Measurements from ENCODE around the gene SIGLEC11.
"Not testable (repeated sequence)": the region's sequence is repeated elsewhere in the genome, so short reads cannot be mapped to it uniquely, and the experiment has no call there.

The SIGLEC11 gene

GRCh38 chr19:49981603-49982593 is 20.9 kb upstream of the SIGLEC11 start:
- no peak for DNase-seq (ENCODE audit: low spot score)

GRCh38 chr19:49978324-49978723 is 17.4 kb upstream of the SIGLEC11 start:
- no peak for DNase-seq (ENCODE audit: low spot score)

GRCh38 chr19:49977881-49978280 is 16.9 kb upstream of the SIGLEC11 start:
- DNase-seq (ENCODE audit: low spot score), result no peak

GRCh38 chr19:49977076-49977475 is 16.1 kb upstream of the SIGLEC11 start:
- no peak for DNase-seq (ENCODE audit: low spot score)

GRCh38 chr19:49976496-49976895 is 15.5 kb upstream of the SIGLEC11 start:
- DNase-seq (ENCODE audit: low spot score), result no peak

GRCh38 chr19:49975051-49975450 is 14.1 kb upstream of the SIGLEC11 start:
- no peak for DNase-seq (ENCODE audit: low spot score)

GRCh38 chr19:49973987-49974386 is 13.0 kb upstream of the SIGLEC11 start:
- DNase-seq (ENCODE audit: low spot score), result no peak

- no peak for DNase-seq (ENCODE audit: low spot score)
Measured at GRCh38 chr19:49972841-49973240, 11.9 kb upstream of the SIGLEC11 start.

GRCh38 chr19:49971991-49972411 is 11.0 kb upstream of the SIGLEC11 start:
- DNase-seq (ENCODE audit: low spot score), result no peak

- DNase-seq (ENCODE audit: low spot score), result peak; percentile 34
Measured at GRCh38 chr19:49969355-49969754, 8.4 kb upstream of the SIGLEC11 start.

GRCh38 chr19:49968279-49968922 is 7.4 kb upstream of the SIGLEC11 start:
- no peak for DNase-seq (ENCODE audit: low spot score)

GRCh38 chr19:49959892-49960291 is 1.1 kb downstream of the SIGLEC11 start:
- not testable (repeated sequence) for DNase-seq (ENCODE audit: low spot score)

- DNase-seq (ENCODE audit: low spot score), result not testable (repeated sequence)
Measured at GRCh38 chr19:49958596-49958995, 2.4 kb downstream of the SIGLEC11 start.

GRCh38 chr19:49958144-49958543 is 2.8 kb downstream of the SIGLEC11 start:
- not testable (repeated sequence) for DNase-seq (ENCODE audit: low spot score)

GRCh38 chr19:49957262-49957915 is 3.6 kb downstream of the SIGLEC11 start:
- no peak for DNase-seq (ENCODE audit: low spot score)

GRCh38 chr19:49956115-49956495 is 4.9 kb downstream of the SIGLEC11 start:
- DNase-seq (ENCODE audit: low spot score), result no peak

- no peak for DNase-seq (ENCODE audit: low spot score)
Measured at GRCh38 chr19:49954933-49955332, 6.0 kb downstream of the SIGLEC11 start.

- DNase-seq (ENCODE audit: low spot score), result no peak
Measured at GRCh38 chr19:49954092-49954829, 6.7 kb downstream of the SIGLEC11 start.

- DNase-seq (ENCODE audit: low spot score), result no peak
Measured at GRCh38 chr19:49953416-49953815, 7.6 kb downstream of the SIGLEC11 start.

- DNase-seq (ENCODE audit: low spot score), result no peak
Measured at GRCh38 chr19:49952906-49953305, 8.1 kb downstream of the SIGLEC11 start.

- DNase-seq (ENCODE audit: low spot score), result no peak
Measured at GRCh38 chr19:49952479-49952836, 8.5 kb downstream of the SIGLEC11 start.

Measured in pons (tissue), 1 donor.